NB4 (cell line): ENCODE results near the gene RRAS.
"Not testable (repeated sequence)": the region's sequence is repeated elsewhere in the genome, so short reads cannot be mapped to it uniquely, and the experiment has no call there.

Experiments
- DNase-seq: peaks from one replicate; pipeline ENCODE4 v3.0.0; 2010; ENCODE audit warnings: low read depth
- H3K4me3 ChIP-seq: one replicate; pipeline ENCODE4 v1.5.1; 2011; ENCODE audit warnings: mild to moderate bottlenecking, low read depth, low read length, moderate library complexity
- MYC ChIP-seq: IDR thresholded peaks from 2 replicates; pipeline ENCODE4 v1.6.1; 2011; ENCODE audit warnings: low read depth, low read length
- POLR2A ChIP-seq: IDR thresholded peaks from 2 replicates; pipeline ENCODE4 v1.6.1; 2011; ENCODE audit warnings: mild to moderate bottlenecking; ENCODE audit not compliant: insufficient read length; ENCODE audit errors: extremely low read depth
- TF ChIP-seq, protein P1 (sequence below): IDR thresholded peaks from 2 replicates; pipeline ENCODE4 v1.6.1; 2011; ENCODE audit warnings: low read depth, low read length
- TF ChIP-seq, protein P2 (sequence below): IDR thresholded peaks from one replicate; pipeline ENCODE4 v1.5.1; 2012; ENCODE audit warnings: low read depth, low read length

Gene RRAS

GRCh38 chr19:49626226-49626625 is 13.7 kb downstream of the RRAS start:
- DNase-seq = no peak
- no peak for TF ChIP-seq POLR2A
- TF ChIP-seq, protein P1, sequence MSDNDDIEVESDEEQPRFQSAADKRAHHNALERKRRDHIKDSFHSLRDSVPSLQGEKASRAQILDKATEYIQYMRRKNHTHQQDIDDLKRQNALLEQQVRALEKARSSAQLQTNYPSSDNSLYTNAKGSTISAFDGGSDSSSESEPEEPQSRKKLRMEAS = no peak
- TF ChIP-seq, protein P2, sequence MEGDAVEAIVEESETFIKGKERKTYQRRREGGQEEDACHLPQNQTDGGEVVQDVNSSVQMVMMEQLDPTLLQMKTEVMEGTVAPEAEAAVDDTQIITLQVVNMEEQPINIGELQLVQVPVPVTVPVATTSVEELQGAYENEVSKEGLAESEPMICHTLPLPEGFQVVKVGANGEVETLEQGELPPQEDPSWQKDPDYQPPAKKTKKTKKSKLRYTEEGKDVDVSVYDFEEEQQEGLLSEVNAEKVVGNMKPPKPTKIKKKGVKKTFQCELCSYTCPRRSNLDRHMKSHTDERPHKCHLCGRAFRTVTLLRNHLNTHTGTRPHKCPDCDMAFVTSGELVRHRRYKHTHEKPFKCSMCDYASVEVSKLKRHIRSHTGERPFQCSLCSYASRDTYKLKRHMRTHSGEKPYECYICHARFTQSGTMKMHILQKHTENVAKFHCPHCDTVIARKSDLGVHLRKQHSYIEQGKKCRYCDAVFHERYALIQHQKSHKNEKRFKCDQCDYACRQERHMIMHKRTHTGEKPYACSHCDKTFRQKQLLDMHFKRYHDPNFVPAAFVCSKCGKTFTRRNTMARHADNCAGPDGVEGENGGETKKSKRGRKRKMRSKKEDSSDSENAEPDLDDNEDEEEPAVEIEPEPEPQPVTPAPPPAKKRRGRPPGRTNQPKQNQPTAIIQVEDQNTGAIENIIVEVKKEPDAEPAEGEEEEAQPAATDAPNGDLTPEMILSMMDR = no peak
- TF ChIP-seq MYC = no peak
- no peak overlapping the region for H3K4me3 ChIP-seq

- no peak overlapping the region for H3K4me3 ChIP-seq
- no peak for DNase-seq
- no peak for TF ChIP-seq MYC
- TF ChIP-seq, protein P1 = no peak
- TF ChIP-seq, protein P2 = no peak
- no peak for TF ChIP-seq POLR2A
Observed at GRCh38 chr19:49624967-49625910, 14.7 kb downstream of the RRAS start.

DNA sequence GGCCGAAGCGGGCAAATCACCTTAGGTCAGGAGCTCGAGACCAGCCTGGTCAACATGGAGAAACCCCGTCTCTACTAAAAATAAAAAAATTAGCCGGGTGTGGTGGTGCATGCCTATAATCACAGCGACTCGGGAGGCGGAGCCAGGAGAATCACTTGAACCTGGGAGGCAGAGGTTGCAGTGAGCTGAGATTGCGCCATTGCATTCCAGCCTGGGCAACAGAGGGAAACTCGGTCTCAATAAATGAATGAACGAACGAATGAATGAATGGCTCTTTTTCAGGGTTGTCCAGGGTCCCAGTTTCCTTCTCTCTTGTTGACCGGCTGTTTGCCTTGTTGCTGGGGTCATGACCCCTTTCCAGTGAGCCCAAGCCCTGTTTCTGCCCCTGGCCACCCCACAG is 22.1 kb downstream of the RRAS start:
- DNase-seq, H3K4me3 ChIP-seq: not testable (repeated sequence)

GRCh38 chr19:49616945-49617344 is 23.0 kb downstream of the RRAS start:
- TF ChIP-seq, protein P1 = no peak
- TF ChIP-seq, protein P2 = no peak
- no peak for TF ChIP-seq POLR2A
- TF ChIP-seq MYC = no peak
- no peak overlapping the region for H3K4me3 ChIP-seq
- no peak for DNase-seq

DNA sequence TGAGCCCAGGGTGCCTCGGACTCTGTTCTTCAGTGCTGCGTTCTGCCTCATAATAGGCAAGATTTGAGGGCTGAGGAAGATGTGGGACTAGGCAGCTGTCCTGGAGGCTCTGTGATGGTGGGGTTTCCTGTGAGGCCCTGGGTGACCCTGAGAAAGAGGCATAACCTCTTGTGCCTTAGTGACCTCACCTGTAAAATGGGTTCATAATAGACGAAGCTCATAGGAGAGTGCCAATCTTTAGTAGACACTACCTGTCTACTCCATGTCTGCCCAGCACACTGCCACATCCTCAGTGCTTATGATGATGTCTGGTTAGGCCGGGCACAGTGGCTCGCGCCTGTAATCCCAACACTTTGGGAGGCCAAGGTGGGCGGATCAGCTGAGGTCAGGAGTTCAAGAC is 23.4 kb downstream of the RRAS start:
- no peak for DNase-seq
- H3K4me3 ChIP-seq = no peak overlapping the region
- no peak for TF ChIP-seq MYC
- TF ChIP-seq, protein P2 = no peak
- TF ChIP-seq, protein P1 = no peak
- no peak for TF ChIP-seq POLR2A

- H3K4me3 ChIP-seq = no peak overlapping the region
- TF ChIP-seq, protein P1 = no peak
- no peak for TF ChIP-seq POLR2A
- TF ChIP-seq, protein P2 = no peak
- no peak for TF ChIP-seq MYC
- DNase-seq = no peak
Observed at GRCh38 chr19:49615861-49616260, 24.1 kb downstream of the RRAS start.
